H1 (cell line): ENCODE measurements around the gene PAPOLA. TPM values are rescaled to one million over a fixed set of nuclear protein-coding genes. Genes with fewer than 3 reads are reported as not detected.

Source experiments
- CTCF ChIA-PET: fragments of 300-600 bp; sonication (Branson Sonifier 250); formaldehyde crosslinking; loops from one replicate; lab custom pipeline; 2021; ENCODE audit not compliant: partially characterized antibody; lab: Charles Lee
- POLR2A ChIA-PET: fragments of 300-600 bp; sonication (Branson Sonifier 250); formaldehyde crosslinking; loops from one replicate; lab custom pipeline; 2021; ENCODE audit warnings: inconsistent platforms; ENCODE audit not compliant: partially characterized antibody; lab: Charles Lee
- DNase-seq, 2 experiments: peaks; one replicate each; pipeline versions ENCODE4 v3.0.0 to v3.0.0-alpha.2; 2010 to 2022; ENCODE audit warnings: low spot score in 2 of 2, low read depth in 1 of 2, mixed read lengths in 1 of 2
- FAIRE-seq: peaks from 2 replicates; lab custom pipeline; 2011; peaks lifted over from hg19 to GRCh38; lab: Jason Lieb, UNC
- H2AFZ ChIP-seq: 2 replicates; pipeline ENCODE4 v1.8.1; 2012; ENCODE audit warnings: low read length, inconsistent platforms
- H2AK5ac ChIP-seq: 2 replicates; pipeline ENCODE4 v1.6.1; 2013; ENCODE audit warnings: low read depth, low read length
- H2BK120ac ChIP-seq: replicated peaks from 2 replicates; pipeline ENCODE3; 2013; ENCODE audit warnings: low read depth, low read length, inconsistent platforms
- H2BK12ac ChIP-seq: 2 replicates; pipeline ENCODE4 v1.6.1; 2013; ENCODE audit warnings: low read depth, low read length
- H2BK15ac ChIP-seq: 2 replicates; pipeline ENCODE4 v1.6.1; 2013; ENCODE audit warnings: low read length
- H2BK20ac ChIP-seq: 2 replicates; pipeline ENCODE4 v1.6.1; 2013; ENCODE audit warnings: low read length
- H2BK5ac ChIP-seq: 2 replicates; pipeline ENCODE4 v1.6.1; 2013; ENCODE audit warnings: low read depth, low read length
- H3K14ac ChIP-seq: 2 replicates; pipeline ENCODE4 v1.6.1; 2013; ENCODE audit warnings: inconsistent platforms; ENCODE audit not compliant: insufficient read length
- H3K18ac ChIP-seq: 2 replicates; pipeline ENCODE4 v1.6.1; 2013; ENCODE audit warnings: low read length; ENCODE audit errors: extremely low read depth
- H3K23ac ChIP-seq: 2 replicates; pipeline ENCODE4 v1.6.1; 2013; ENCODE audit warnings: inconsistent platforms; ENCODE audit not compliant: insufficient read length
- H3K23me2 ChIP-seq: 2 replicates; pipeline ENCODE4 v1.6.1; 2013; ENCODE audit warnings: low read depth, low read length
- H3K27ac ChIP-seq: 2 replicates; pipeline ENCODE4 v1.6.1; 2011; ENCODE audit warnings: low read depth, low read length, inconsistent platforms
- H3K27me3 ChIP-seq, 4 experiments: replicated peaks in 1 of 4; 1 replicate in 1 of 4; 2 replicates in 3 of 4; pipeline versions ENCODE4 v1.6.1 to v1.8.1; 2011 to 2013; ENCODE audit warnings: low read length in 3 of 4, mild to moderate bottlenecking in 3 of 4, inconsistent platforms in 2 of 4, mixed read lengths in 2 of 4, moderate library complexity in 1 of 4; ENCODE audit not compliant: control insufficient read depth in 3 of 4, insufficient read depth in 3 of 4; ENCODE audit errors: extremely low read depth in 1 of 4
- H3K36me3 ChIP-seq, 4 experiments: 2 replicates each; pipeline versions ENCODE4 v1.6.1 to v1.8.1; 2011 to 2013; ENCODE audit warnings: mild to moderate bottlenecking in 4 of 4, low read length in 3 of 4, moderate library complexity in 2 of 4, control low read depth in 1 of 4, inconsistent platforms in 1 of 4; ENCODE audit not compliant: insufficient read depth in 4 of 4, control insufficient read depth in 2 of 4
- H3K4ac ChIP-seq: replicated peaks from 2 replicates; pipeline ENCODE3; 2013; ENCODE audit warnings: low read length, low read depth, mixed read lengths, inconsistent platforms; ENCODE audit not compliant: insufficient read length
- H3K4me1 ChIP-seq, 4 experiments: replicated peaks in 1 of 4; 1 replicate in 1 of 4; 2 replicates in 3 of 4; pipeline versions ENCODE4 v1.6.1 to v1.8.1; 2011 to 2013; ENCODE audit warnings: low read length in 3 of 4, inconsistent platforms in 2 of 4, mixed read lengths in 1 of 4; ENCODE audit not compliant: insufficient read depth in 4 of 4, control insufficient read depth in 3 of 4
- H3K4me2 ChIP-seq, 2 experiments: 2 replicates each; pipeline versions ENCODE4 v1.6.1 to v1.8.1; 2011 to 2013; ENCODE audit warnings: low read depth in 2 of 2, low read length in 2 of 2, control low read depth in 1 of 2, inconsistent platforms in 1 of 2, mild to moderate bottlenecking in 1 of 2; ENCODE audit not compliant: insufficient read depth in 1 of 2
- H3K4me3 ChIP-seq, 4 experiments: fragments of 200-600, 300-600 bp in 1 of 4; sonication (generic), shearing (Covaris generic), sonication (Bioruptor Twin) in 1 of 4; 2 replicates each; pipeline versions ENCODE4 v1.5.1 to v1.8.1; 2011 to 2016; ENCODE audit warnings: low read length in 4 of 4, low read depth in 3 of 4, control low read depth in 2 of 4, inconsistent platforms in 2 of 4, mild to moderate bottlenecking in 2 of 4, mixed read lengths in 1 of 4, moderate library complexity in 1 of 4; ENCODE audit not compliant: insufficient read depth in 2 of 4; ENCODE audit errors: extremely low read depth in 1 of 4
- H3K56ac ChIP-seq: replicated peaks from 2 replicates; pipeline ENCODE3; 2013; ENCODE audit warnings: low read depth, mild to moderate bottlenecking, mixed read lengths, low read length, inconsistent platforms; ENCODE audit not compliant: insufficient read length
- H3K79me1 ChIP-seq: 2 replicates; pipeline ENCODE4 v1.6.1; 2013; ENCODE audit warnings: low read depth, low read length, control low read depth
- H3K79me2 ChIP-seq, 2 experiments: 2 replicates each; pipeline versions ENCODE4 v1.6.1 to v1.8.1; 2012 to 2013; ENCODE audit warnings: low read length in 2 of 2, mild to moderate bottlenecking in 2 of 2, inconsistent platforms in 1 of 2; ENCODE audit not compliant: insufficient read depth in 2 of 2, control insufficient read depth in 1 of 2
- H3K9ac ChIP-seq, 4 experiments: replicated peaks in 1 of 4; 1 replicate in 1 of 4; 2 replicates in 3 of 4; pipeline versions ENCODE4 v1.6.1 to v1.8.1; 2011 to 2013; ENCODE audit warnings: low read depth in 3 of 4, low read length in 3 of 4, control low read depth in 2 of 4, mild to moderate bottlenecking in 2 of 4, moderate library complexity in 2 of 4, inconsistent platforms in 1 of 4; ENCODE audit errors: extremely low read depth in 1 of 4
- H3K9me3 ChIP-seq, 2 experiments: 2 replicates each; pipeline versions ENCODE4 v1.6.1 to v1.8.1; 2012 to 2013; ENCODE audit warnings: mild to moderate bottlenecking in 2 of 2, moderate library complexity in 2 of 2, control low read depth in 1 of 2, inconsistent platforms in 1 of 2, low read depth in 1 of 2, low read length in 1 of 2, mixed read lengths in 1 of 2; ENCODE audit not compliant: insufficient read depth in 2 of 2
- H4K20me1 ChIP-seq, 2 experiments: replicated peaks in 1 of 2; 2 replicates each; pipeline versions ENCODE3 to v1.8.1; 2011 to 2013; ENCODE audit warnings: inconsistent platforms in 2 of 2, low read length in 2 of 2, mild to moderate bottlenecking in 1 of 2; ENCODE audit not compliant: insufficient read depth in 2 of 2, control insufficient read depth in 1 of 2
- H4K5ac ChIP-seq: 2 replicates; pipeline ENCODE4 v1.6.1; 2013; ENCODE audit warnings: low read length, low read depth, mixed read lengths, inconsistent platforms; ENCODE audit not compliant: insufficient read length
- H4K8ac ChIP-seq: 2 replicates; pipeline ENCODE4 v1.8.0; 2013; ENCODE audit warnings: mild to moderate bottlenecking, moderate library complexity, low read length, inconsistent platforms; ENCODE audit not compliant: insufficient read depth; ENCODE audit errors: extremely low read depth
- H4K91ac ChIP-seq: replicated peaks from 2 replicates; pipeline ENCODE3; 2013; ENCODE audit warnings: low read length, mixed read lengths, inconsistent platforms; ENCODE audit not compliant: insufficient read length
- CEBPB ChIP-seq: IDR thresholded peaks from 2 replicates; pipeline ENCODE4 v1.6.1; 2012; ENCODE audit warnings: low read depth, low read length
- EP300 ChIP-seq, 2 experiments: IDR thresholded peaks; 1 replicate in 1 of 2; 2 replicates in 1 of 2; pipeline ENCODE4 v1.6.1; 2011 to 2012; ENCODE audit warnings: low read depth in 2 of 2, low read length in 2 of 2, mild to moderate bottlenecking in 2 of 2, borderline replicate concordance in 1 of 2, inconsistent platforms in 1 of 2, moderate library complexity in 1 of 2
- HDAC2 ChIP-seq, 2 experiments: fragments of 300-600 bp in 1 of 2; sonication (generic) in 1 of 2; IDR thresholded peaks; 2 replicates each; pipeline ENCODE4 v1.6.1; 2011 to 2012; ENCODE audit warnings: low read depth in 2 of 2, low read length in 2 of 2, mild to moderate bottlenecking in 2 of 2, moderate library complexity in 2 of 2, borderline replicate concordance in 1 of 2, inconsistent platforms in 1 of 2
- JUN ChIP-seq: IDR thresholded peaks from 2 replicates; pipeline ENCODE4 v1.6.1; 2011; ENCODE audit warnings: low read depth, mild to moderate bottlenecking, improper control_type of control experiment, low read length
- KDM4A ChIP-seq: IDR thresholded peaks from one replicate; pipeline ENCODE4 v1.7.1; 2012; ENCODE audit warnings: low read depth, mild to moderate bottlenecking, moderate library complexity, low read length, inconsistent platforms; ENCODE audit not compliant: severe bottlenecking
- POU5F1 ChIP-seq: IDR thresholded peaks from 2 replicates; pipeline ENCODE4 v1.6.1; 2011; ENCODE audit warnings: low read depth, mild to moderate bottlenecking, low read length, moderate library complexity
- SP1 ChIP-seq: IDR thresholded peaks from 2 replicates; pipeline ENCODE4 v1.6.1; 2011; ENCODE audit warnings: low read depth, low read length
- SUZ12 ChIP-seq: fragments of 200-600 bp; sonication (generic); IDR thresholded peaks from 2 replicates; pipeline ENCODE4 v1.6.1; 2012; ENCODE audit warnings: mild to moderate bottlenecking, inconsistent platforms, low read length, moderate library complexity, mixed read lengths
- TAF7 ChIP-seq: optimal IDR thresholded peaks from 2 replicates; pipeline ENCODE3; 2011; ENCODE audit warnings: low read depth, mild to moderate bottlenecking, inconsistent platforms, low read length, moderate library complexity, borderline replicate concordance
- YY1 ChIP-seq: IDR thresholded peaks from 2 replicates; pipeline ENCODE4 v1.6.1; 2011; ENCODE audit warnings: low read depth, mild to moderate bottlenecking, low read length
- WGBS, 2 experiments: shearing (Covaris generic) in 1 of 2; methylation state at CpG; one replicate each; pipeline versions ENCODE4 v1.1.6 to v1.1.7; 2013 to 2015; ENCODE audit warnings: low lambda C conversion rate in 2 of 2, mixed read lengths in 2 of 2, inconsistent platforms in 1 of 2, low coverage in 1 of 2, missing lambda C conversion rate in 1 of 2; ENCODE audit not compliant: insufficient replicate concordance in 2 of 2, insufficient coverage in 1 of 2, insufficient read length in 1 of 2; ENCODE audit errors: extremely low coverage in 1 of 2, missing lambda C conversion rate in 1 of 2; 5-methylcytosine and 5-hydroxymethylcytosine counted together
- polyA plus RNA-seq, 7 experiments: library from polyadenylated mRNA; depleted of rRNA in 3 of 7; stranded (reverse) in 5 of 7; unstranded in 2 of 7; fragments of >200 nt in 5 of 7; fragments of 200-250 nt in 2 of 7; gene quantifications; 1 replicate in 5 of 7; 2 replicates in 1 of 7; 4 replicates in 1 of 7; pipeline versions ENCODE4 v1.2.1 to v1.2.3, GENCODE V29; 2011 to 2013; ENCODE audit warnings: missing spikeins in 2 of 7, mixed read lengths in 2 of 7
- total RNA-seq: library from RNA; stranded (reverse); fragmentation: NEBNext Ultra II Directional; extraction: Animal tissue kit (Norgen Biotek cat#: 25700); gene quantifications from 2 replicates; pipeline ENCODE4 v1.2.1, GENCODE V29; 2021
- TF ChIP-seq, protein P1 (sequence below): IDR thresholded peaks from 2 replicates; pipeline ENCODE4 v1.6.1; 2011; ENCODE audit warnings: low read length, improper control_type of control experiment

The PAPOLA gene
- total and polyA plus RNA-seq, 2 of the 8 experiments (the other 6 are each of a cell fraction or from before 2014, with no cell fraction given): 163 to 239 TPM

- H4K20me1 ChIP-seq: no peaks in the 10 kb centered on the region
- H2BK5ac ChIP-seq: no peak overlapping the region
- H3K14ac ChIP-seq: no peak overlapping the region
- H2AFZ ChIP-seq: no peak overlapping the region
- H3K27me3 ChIP-seq: no peaks in the 10 kb centered on the region
- peaks cover 3 to 9% (median 7%) of the 10 kb centered on the region in 4 experiments; a peak in 5 of 7 replicates for H3K4me1 ChIP-seq
- H3K4ac ChIP-seq: no peak overlapping the region
- H3K27ac ChIP-seq: no peak overlapping the region
- H3K79me2 ChIP-seq: no peaks in the 10 kb centered on the region
- no peak overlapping the region for H3K23ac ChIP-seq
- 95% methylated on average over 3 of the region's 3 CpGs; no CpG with 5 or more reads in 1 of the 2 experiments for WGBS, 2 experiments
- no peaks in the 10 kb centered on the region; the same call in 1 of the 2 replicates for H3K79me1 ChIP-seq
- no peak overlapping the region for H2BK120ac ChIP-seq
- H4K5ac ChIP-seq: no peak overlapping the region
- H4K8ac ChIP-seq: no peak overlapping the region
- H3K9ac ChIP-seq: no peak overlapping the region
- H2AK5ac ChIP-seq: no peak overlapping the region
- H3K56ac ChIP-seq: no peak overlapping the region
- CTCF ChIA-PET: interaction anchor here (0.8 to 2.5 kb wide), 6 partner anchors 11 to 497 kb away, joined by 3 to 20 read pairs (median 4); no protein-coding TSS in a partner anchor
- no peak overlapping the region for H3K4me2 ChIP-seq
- no peak overlapping the region for H2BK15ac ChIP-seq
- no peak overlapping the region for H3K4me3 ChIP-seq
- H2BK12ac ChIP-seq: no peak overlapping the region
- POLR2A ChIA-PET: no interaction called here
- FAIRE-seq: no peak
- no peak overlapping the region for H2BK20ac ChIP-seq
- H3K36me3 ChIP-seq: peaks cover 0 to under 1% (median 0%) of the 10 kb centered on the region in 4 experiments; a peak in 1 of 8 replicates
- H3K18ac ChIP-seq: no peak overlapping the region
- no peaks in the 10 kb centered on the region for H3K9me3 ChIP-seq
- DNase-seq: no peak
- H3K23me2 ChIP-seq: no peaks in the 10 kb centered on the region
- no peak overlapping the region for H4K91ac ChIP-seq
- no peak for TF ChIP-seq CEBPB
- no peak for TF ChIP-seq SUZ12
- TF ChIP-seq KDM4A: no peak
- TF ChIP-seq SP1: no peak
- no peak for TF ChIP-seq POU5F1
- TF ChIP-seq, protein P1, sequence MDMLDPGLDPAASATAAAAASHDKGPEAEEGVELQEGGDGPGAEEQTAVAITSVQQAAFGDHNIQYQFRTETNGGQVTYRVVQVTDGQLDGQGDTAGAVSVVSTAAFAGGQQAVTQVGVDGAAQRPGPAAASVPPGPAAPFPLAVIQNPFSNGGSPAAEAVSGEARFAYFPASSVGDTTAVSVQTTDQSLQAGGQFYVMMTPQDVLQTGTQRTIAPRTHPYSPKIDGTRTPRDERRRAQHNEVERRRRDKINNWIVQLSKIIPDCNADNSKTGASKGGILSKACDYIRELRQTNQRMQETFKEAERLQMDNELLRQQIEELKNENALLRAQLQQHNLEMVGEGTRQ: no peak
- no peak for TF ChIP-seq HDAC2 (IDR thresholded peaks at IDR 0.05; ENCODE audit: borderline replicate concordance in 1 of 2, low read depth in 2 of 2, low read length in 2 of 2)
- TF ChIP-seq EP300 (IDR thresholded peaks at IDR 0.05; ENCODE audit: borderline replicate concordance in 1 of 2, low read depth in 2 of 2, low read length in 2 of 2): no peak
- TF ChIP-seq TAF7: no peak
- TF ChIP-seq YY1: no peak
- TF ChIP-seq JUN: no peak
Measured at GRCh38 chr14:96576937-96577336, 74.8 kb downstream of the PAPOLA start.
